H1 (cell line): ENCODE results near the gene DYTN. TPM values are rescaled to one million over a fixed set of nuclear protein-coding genes. Genes with fewer than 3 reads are reported as not detected.

Experiments
- CTCF ChIA-PET: fragments of 300-600 bp; sonication (Branson Sonifier 250); formaldehyde crosslinking; loops from one replicate; lab custom pipeline; 2021; ENCODE audit not compliant: partially characterized antibody; lab: Charles Lee
- POLR2A ChIA-PET: fragments of 300-600 bp; sonication (Branson Sonifier 250); formaldehyde crosslinking; loops from one replicate; lab custom pipeline; 2021; ENCODE audit warnings: inconsistent platforms; ENCODE audit not compliant: partially characterized antibody; lab: Charles Lee
- DNase-seq, 2 experiments: peaks; one replicate each; pipeline versions ENCODE4 v3.0.0 to v3.0.0-alpha.2; 2010 to 2022; ENCODE audit warnings: low spot score in 2 of 2, low read depth in 1 of 2, mixed read lengths in 1 of 2
- FAIRE-seq: peaks from 2 replicates; lab custom pipeline; 2011; peaks lifted over from hg19 to GRCh38; lab: Jason Lieb, UNC
- H2AFZ ChIP-seq: 2 replicates; pipeline ENCODE4 v1.8.1; 2012; ENCODE audit warnings: low read length, inconsistent platforms
- H2AK5ac ChIP-seq: 2 replicates; pipeline ENCODE4 v1.6.1; 2013; ENCODE audit warnings: low read depth, low read length
- H2BK120ac ChIP-seq: replicated peaks from 2 replicates; pipeline ENCODE3; 2013; ENCODE audit warnings: low read depth, low read length, inconsistent platforms
- H2BK12ac ChIP-seq: 2 replicates; pipeline ENCODE4 v1.6.1; 2013; ENCODE audit warnings: low read depth, low read length
- H2BK15ac ChIP-seq: 2 replicates; pipeline ENCODE4 v1.6.1; 2013; ENCODE audit warnings: low read length
- H2BK20ac ChIP-seq: 2 replicates; pipeline ENCODE4 v1.6.1; 2013; ENCODE audit warnings: low read length
- H2BK5ac ChIP-seq: 2 replicates; pipeline ENCODE4 v1.6.1; 2013; ENCODE audit warnings: low read depth, low read length
- H3K14ac ChIP-seq: 2 replicates; pipeline ENCODE4 v1.6.1; 2013; ENCODE audit warnings: inconsistent platforms; ENCODE audit not compliant: insufficient read length
- H3K18ac ChIP-seq: 2 replicates; pipeline ENCODE4 v1.6.1; 2013; ENCODE audit warnings: low read length; ENCODE audit errors: extremely low read depth
- H3K23ac ChIP-seq: 2 replicates; pipeline ENCODE4 v1.6.1; 2013; ENCODE audit warnings: inconsistent platforms; ENCODE audit not compliant: insufficient read length
- H3K23me2 ChIP-seq: 2 replicates; pipeline ENCODE4 v1.6.1; 2013; ENCODE audit warnings: low read depth, low read length
- H3K27ac ChIP-seq: 2 replicates; pipeline ENCODE4 v1.6.1; 2011; ENCODE audit warnings: low read depth, low read length, inconsistent platforms
- H3K27me3 ChIP-seq, 4 experiments: replicated peaks in 1 of 4; 1 replicate in 1 of 4; 2 replicates in 3 of 4; pipeline versions ENCODE4 v1.6.1 to v1.8.1; 2011 to 2013; ENCODE audit warnings: low read length in 3 of 4, mild to moderate bottlenecking in 3 of 4, inconsistent platforms in 2 of 4, mixed read lengths in 2 of 4, moderate library complexity in 1 of 4; ENCODE audit not compliant: control insufficient read depth in 3 of 4, insufficient read depth in 3 of 4; ENCODE audit errors: extremely low read depth in 1 of 4
- H3K36me3 ChIP-seq, 4 experiments: 2 replicates each; pipeline versions ENCODE4 v1.6.1 to v1.8.1; 2011 to 2013; ENCODE audit warnings: mild to moderate bottlenecking in 4 of 4, low read length in 3 of 4, moderate library complexity in 2 of 4, control low read depth in 1 of 4, inconsistent platforms in 1 of 4; ENCODE audit not compliant: insufficient read depth in 4 of 4, control insufficient read depth in 2 of 4
- H3K4ac ChIP-seq: replicated peaks from 2 replicates; pipeline ENCODE3; 2013; ENCODE audit warnings: low read length, low read depth, mixed read lengths, inconsistent platforms; ENCODE audit not compliant: insufficient read length
- H3K4me1 ChIP-seq, 4 experiments: replicated peaks in 1 of 4; 1 replicate in 1 of 4; 2 replicates in 3 of 4; pipeline versions ENCODE4 v1.6.1 to v1.8.1; 2011 to 2013; ENCODE audit warnings: low read length in 3 of 4, inconsistent platforms in 2 of 4, mixed read lengths in 1 of 4; ENCODE audit not compliant: insufficient read depth in 4 of 4, control insufficient read depth in 3 of 4
- H3K4me2 ChIP-seq, 2 experiments: 2 replicates each; pipeline versions ENCODE4 v1.6.1 to v1.8.1; 2011 to 2013; ENCODE audit warnings: low read depth in 2 of 2, low read length in 2 of 2, control low read depth in 1 of 2, inconsistent platforms in 1 of 2, mild to moderate bottlenecking in 1 of 2; ENCODE audit not compliant: insufficient read depth in 1 of 2
- H3K4me3 ChIP-seq, 4 experiments: fragments of 200-600, 300-600 bp in 1 of 4; sonication (generic), shearing (Covaris generic), sonication (Bioruptor Twin) in 1 of 4; 2 replicates each; pipeline versions ENCODE4 v1.5.1 to v1.8.1; 2011 to 2016; ENCODE audit warnings: low read length in 4 of 4, low read depth in 3 of 4, control low read depth in 2 of 4, inconsistent platforms in 2 of 4, mild to moderate bottlenecking in 2 of 4, mixed read lengths in 1 of 4, moderate library complexity in 1 of 4; ENCODE audit not compliant: insufficient read depth in 2 of 4; ENCODE audit errors: extremely low read depth in 1 of 4
- H3K56ac ChIP-seq: replicated peaks from 2 replicates; pipeline ENCODE3; 2013; ENCODE audit warnings: low read depth, mild to moderate bottlenecking, mixed read lengths, low read length, inconsistent platforms; ENCODE audit not compliant: insufficient read length
- H3K79me1 ChIP-seq: 2 replicates; pipeline ENCODE4 v1.6.1; 2013; ENCODE audit warnings: low read depth, low read length, control low read depth
- H3K79me2 ChIP-seq, 2 experiments: 2 replicates each; pipeline versions ENCODE4 v1.6.1 to v1.8.1; 2012 to 2013; ENCODE audit warnings: low read length in 2 of 2, mild to moderate bottlenecking in 2 of 2, inconsistent platforms in 1 of 2; ENCODE audit not compliant: insufficient read depth in 2 of 2, control insufficient read depth in 1 of 2
- H3K9ac ChIP-seq, 4 experiments: replicated peaks in 1 of 4; 1 replicate in 1 of 4; 2 replicates in 3 of 4; pipeline versions ENCODE4 v1.6.1 to v1.8.1; 2011 to 2013; ENCODE audit warnings: low read depth in 3 of 4, low read length in 3 of 4, control low read depth in 2 of 4, mild to moderate bottlenecking in 2 of 4, moderate library complexity in 2 of 4, inconsistent platforms in 1 of 4; ENCODE audit errors: extremely low read depth in 1 of 4
- H3K9me3 ChIP-seq, 2 experiments: 2 replicates each; pipeline versions ENCODE4 v1.6.1 to v1.8.1; 2012 to 2013; ENCODE audit warnings: mild to moderate bottlenecking in 2 of 2, moderate library complexity in 2 of 2, control low read depth in 1 of 2, inconsistent platforms in 1 of 2, low read depth in 1 of 2, low read length in 1 of 2, mixed read lengths in 1 of 2; ENCODE audit not compliant: insufficient read depth in 2 of 2
- H4K20me1 ChIP-seq, 2 experiments: replicated peaks in 1 of 2; 2 replicates each; pipeline versions ENCODE3 to v1.8.1; 2011 to 2013; ENCODE audit warnings: inconsistent platforms in 2 of 2, low read length in 2 of 2, mild to moderate bottlenecking in 1 of 2; ENCODE audit not compliant: insufficient read depth in 2 of 2, control insufficient read depth in 1 of 2
- H4K5ac ChIP-seq: 2 replicates; pipeline ENCODE4 v1.6.1; 2013; ENCODE audit warnings: low read length, low read depth, mixed read lengths, inconsistent platforms; ENCODE audit not compliant: insufficient read length
- H4K8ac ChIP-seq: 2 replicates; pipeline ENCODE4 v1.8.0; 2013; ENCODE audit warnings: mild to moderate bottlenecking, moderate library complexity, low read length, inconsistent platforms; ENCODE audit not compliant: insufficient read depth; ENCODE audit errors: extremely low read depth
- H4K91ac ChIP-seq: replicated peaks from 2 replicates; pipeline ENCODE3; 2013; ENCODE audit warnings: low read length, mixed read lengths, inconsistent platforms; ENCODE audit not compliant: insufficient read length
- ATF2 ChIP-seq: IDR thresholded peaks from 2 replicates; pipeline ENCODE4 v1.6.1; 2012; ENCODE audit warnings: low read length, inconsistent platforms
- ATF3 ChIP-seq: IDR thresholded peaks from 2 replicates; pipeline ENCODE4 v1.6.1; 2011; ENCODE audit warnings: low read depth, mild to moderate bottlenecking, low read length; ENCODE audit not compliant: insufficient read depth
- BCL11A ChIP-seq, 2 experiments: IDR thresholded peaks; one replicate each; pipeline ENCODE4 v1.6.1; 2011; ENCODE audit warnings: low read depth in 2 of 2, low read length in 2 of 2, mild to moderate bottlenecking in 2 of 2
- CBX8 ChIP-seq: fragments of 300-800, 300-1000 bp; sonication (generic); IDR thresholded peaks from 2 replicates; pipeline ENCODE4 v1.7.1; 2016; ENCODE audit warnings: low read depth, low read length, borderline replicate concordance
- CREB1 ChIP-seq: IDR thresholded peaks from 2 replicates; pipeline ENCODE4 v1.6.1; 2012; ENCODE audit warnings: inconsistent platforms
- EP300 ChIP-seq, 2 experiments: IDR thresholded peaks; 1 replicate in 1 of 2; 2 replicates in 1 of 2; pipeline ENCODE4 v1.6.1; 2011 to 2012; ENCODE audit warnings: low read depth in 2 of 2, low read length in 2 of 2, mild to moderate bottlenecking in 2 of 2, borderline replicate concordance in 1 of 2, inconsistent platforms in 1 of 2, moderate library complexity in 1 of 2
- FOSL1 ChIP-seq: IDR thresholded peaks from 2 replicates; pipeline ENCODE4 v1.6.1; 2011; ENCODE audit warnings: mild to moderate bottlenecking, low read depth, low read length, moderate library complexity; ENCODE audit not compliant: insufficient read depth
- KDM1A ChIP-seq: fragments of 200-600, 300-600 bp; sonication (generic); IDR thresholded peaks from 2 replicates; pipeline ENCODE4 v1.7.1; 2016; ENCODE audit warnings: mild to moderate bottlenecking, low read length, borderline replicate concordance
- RAD21 ChIP-seq, 2 experiments: IDR thresholded peaks in 1 of 2; conservative IDR thresholded peaks in 1 of 2; 2 replicates each; pipeline ENCODE4 v1.6.1; 2011; ENCODE audit warnings: low read depth in 2 of 2, low read length in 2 of 2, improper control_type of control experiment in 1 of 2, inconsistent platforms in 1 of 2, mild to moderate bottlenecking in 1 of 2, moderate library complexity in 1 of 2
- SIN3A ChIP-seq, 2 experiments: IDR thresholded peaks in 1 of 2; conservative IDR thresholded peaks in 1 of 2; 2 replicates each; pipeline ENCODE4 v1.6.1; 2011 to 2012; ENCODE audit warnings: low read length in 2 of 2, improper control_type of control experiment in 1 of 2, low read depth in 1 of 2, mild to moderate bottlenecking in 1 of 2
- TAF1 ChIP-seq: IDR thresholded peaks from 2 replicates; pipeline ENCODE4 v1.6.1; 2011; ENCODE audit warnings: mild to moderate bottlenecking, low read depth, low read length
- YY1 ChIP-seq: IDR thresholded peaks from 2 replicates; pipeline ENCODE4 v1.6.1; 2011; ENCODE audit warnings: low read depth, mild to moderate bottlenecking, low read length
- WGBS, 2 experiments: shearing (Covaris generic) in 1 of 2; methylation state at CpG; one replicate each; pipeline versions ENCODE4 v1.1.6 to v1.1.7; 2013 to 2015; ENCODE audit warnings: low lambda C conversion rate in 2 of 2, mixed read lengths in 2 of 2, inconsistent platforms in 1 of 2, low coverage in 1 of 2, missing lambda C conversion rate in 1 of 2; ENCODE audit not compliant: insufficient replicate concordance in 2 of 2, insufficient coverage in 1 of 2, insufficient read length in 1 of 2; ENCODE audit errors: extremely low coverage in 1 of 2, missing lambda C conversion rate in 1 of 2; 5-methylcytosine and 5-hydroxymethylcytosine counted together
- polyA plus RNA-seq, 7 experiments: library from polyadenylated mRNA; depleted of rRNA in 3 of 7; stranded (reverse) in 5 of 7; unstranded in 2 of 7; fragments of >200 nt in 5 of 7; fragments of 200-250 nt in 2 of 7; gene quantifications; 1 replicate in 5 of 7; 2 replicates in 1 of 7; 4 replicates in 1 of 7; pipeline versions ENCODE4 v1.2.1 to v1.2.3, GENCODE V29; 2011 to 2013; ENCODE audit warnings: missing spikeins in 2 of 7, mixed read lengths in 2 of 7
- total RNA-seq: library from RNA; stranded (reverse); fragmentation: NEBNext Ultra II Directional; extraction: Animal tissue kit (Norgen Biotek cat#: 25700); gene quantifications from 2 replicates; pipeline ENCODE4 v1.2.1, GENCODE V29; 2021

Gene DYTN
- total and polyA plus RNA-seq, 2 of the 8 experiments (the other 6 are each of a cell fraction or from before 2014, with no cell fraction given) = not detected

- H2BK120ac ChIP-seq = no peak overlapping the region
- no peak overlapping the region for H3K9ac ChIP-seq
- no peak overlapping the region for H2BK15ac ChIP-seq
- no peak overlapping the region for H3K4me2 ChIP-seq
- no peak overlapping the region for H4K8ac ChIP-seq
- no peaks in the 10 kb centered on the region for H4K20me1 ChIP-seq
- H3K9me3 ChIP-seq = no peaks in the 10 kb centered on the region
- H2AFZ ChIP-seq = no peak overlapping the region
- no peak overlapping the region for H3K23ac ChIP-seq
- H3K36me3 ChIP-seq = no peaks in the 10 kb centered on the region
- no peak overlapping the region for H2BK12ac ChIP-seq
- no peaks in the 10 kb centered on the region for H3K23me2 ChIP-seq
- no peak overlapping the region for H3K4ac ChIP-seq
- TF ChIP-seq CREB1 (no peak), TAF1 (no peak), BCL11A (IDR thresholded peaks at IDR 0.05; ENCODE audit: low read depth in 2 of 2, low read length in 2 of 2) (no peak), CBX8 (no peak), YY1 (no peak), EP300 (IDR thresholded peaks at IDR 0.05; ENCODE audit: borderline replicate concordance in 1 of 2, low read depth in 2 of 2, low read length in 2 of 2) (no peak), SIN3A (conservative IDR thresholded peaks at IDR 0.05 in 1 of 2, IDR thresholded peaks at IDR 0.05 in 1 of 2; ENCODE audit: low read depth in 1 of 2, low read length in 2 of 2) (no peak), KDM1A (no peak), ATF2 (no peak), FOSL1 (no peak), RAD21 (IDR thresholded peaks at IDR 0.05 in 1 of 2, conservative IDR thresholded peaks at IDR 0.05 in 1 of 2; ENCODE audit: low read depth in 2 of 2, low read length in 2 of 2) (no peak), ATF3 (no peak)
- H3K18ac ChIP-seq = no peak overlapping the region
- no peaks in the 10 kb centered on the region for H3K79me2 ChIP-seq
- no peak overlapping the region for H3K4me3 ChIP-seq
- H3K4me1 ChIP-seq = no peaks in the 10 kb centered on the region
- no peak overlapping the region for H3K14ac ChIP-seq
- H4K91ac ChIP-seq = no peak overlapping the region
- POLR2A ChIA-PET = no interaction called here
- H2BK20ac ChIP-seq = no peak overlapping the region
- H3K79me1 ChIP-seq = no peaks in the 10 kb centered on the region
- H2BK5ac ChIP-seq = no peak overlapping the region
- 87% methylated on average over 2 of the region's 2 CpGs; no CpG with 5 or more reads in 1 of the 2 experiments for WGBS, 2 experiments
- H4K5ac ChIP-seq = no peak overlapping the region
- no peak overlapping the region for H3K56ac ChIP-seq
- CTCF ChIA-PET = no interaction called here
- H3K27ac ChIP-seq = no peak overlapping the region
- H2AK5ac ChIP-seq = no peak overlapping the region
- H3K27me3 ChIP-seq = no peaks in the 10 kb centered on the region
- DNase-seq (no peak), FAIRE-seq (no peak)
Observed at GRCh38 chr2:206739271-206739670, 21.1 kb upstream of the DYTN start.
